AG08396 (cell line): ENCODE results near the gene CTNND2.

Experiments used
- DNase-seq: peaks from one replicate; pipeline ENCODE4 v3.0.0; 2012; ENCODE audit warnings: low spot score, mixed read lengths

The CTNND2 gene

GRCh38 chr5:11780641-11781345 lies 123.5 kb downstream of the CTNND2 start:
- no peak for DNase-seq

GRCh38 chr5:11777096-11777495 lies 127.2 kb downstream of the CTNND2 start:
- no peak for DNase-seq

GRCh38 chr5:11770310-11770709 lies 133.9 kb downstream of the CTNND2 start:
- no peak for DNase-seq

DNA sequence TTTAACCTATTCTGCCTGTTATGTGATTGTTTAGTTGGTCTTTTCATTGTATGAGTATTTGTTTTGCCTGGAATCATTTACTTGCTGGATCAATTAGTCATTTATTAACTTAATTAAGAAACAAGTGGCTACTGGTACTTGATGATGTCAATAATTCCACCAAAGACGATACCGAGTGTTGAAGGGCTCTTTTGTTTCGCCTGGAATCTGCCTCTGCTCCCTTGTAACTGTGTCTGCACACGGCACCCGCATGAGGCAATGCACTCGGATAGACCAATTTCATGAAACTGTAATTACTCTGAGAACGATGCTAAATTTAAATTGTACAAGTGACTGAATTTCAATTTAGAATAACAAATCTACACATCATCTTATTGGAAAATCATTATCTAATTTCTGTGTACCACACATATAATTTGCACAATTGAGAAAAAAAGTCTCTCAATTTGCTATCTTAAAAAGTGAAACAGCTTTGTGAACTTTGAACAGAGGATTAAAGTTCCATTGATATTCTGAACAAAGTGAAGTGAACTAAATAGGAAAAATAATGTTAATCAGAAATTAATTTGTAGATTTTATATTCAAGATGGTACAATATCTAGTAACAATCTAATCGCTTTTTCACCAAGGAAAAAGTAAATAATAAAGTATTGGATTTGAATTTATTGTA lies 143.2 kb downstream of the CTNND2 start:
- DNase-seq = no peak

- no peak for DNase-seq
These were observed 145.9 kb downstream of the CTNND2 start for GRCh38 chr5:11758321-11758720.

- DNase-seq = no peak
These were observed 146.6 kb downstream of the CTNND2 start for GRCh38 chr5:11757661-11758060.

GRCh38 chr5:11737010-11737409 lies 167.2 kb downstream of the CTNND2 start:
- no peak for DNase-seq

DNA sequence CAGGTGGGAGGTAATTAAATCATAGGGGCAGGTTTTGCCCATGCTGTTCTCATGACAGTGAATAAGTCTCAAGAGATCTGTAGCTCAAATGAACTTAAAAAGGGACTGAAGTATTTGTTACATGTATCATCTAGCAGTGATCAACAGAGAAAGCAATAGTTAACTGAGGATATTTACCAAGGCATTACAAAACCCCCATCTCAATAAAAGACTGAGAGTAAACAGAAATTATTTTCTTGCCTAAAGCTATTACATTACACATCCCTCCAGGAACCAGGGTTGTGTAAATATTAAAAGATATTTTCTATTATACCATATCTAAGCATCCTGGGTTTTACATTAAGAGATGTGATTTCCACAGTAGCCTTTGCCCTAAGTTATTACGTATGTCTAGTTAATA lies 169.9 kb downstream of the CTNND2 start:
- no peak for DNase-seq

GRCh38 chr5:11733840-11734192 lies 170.4 kb downstream of the CTNND2 start:
- no peak for DNase-seq

DNA sequence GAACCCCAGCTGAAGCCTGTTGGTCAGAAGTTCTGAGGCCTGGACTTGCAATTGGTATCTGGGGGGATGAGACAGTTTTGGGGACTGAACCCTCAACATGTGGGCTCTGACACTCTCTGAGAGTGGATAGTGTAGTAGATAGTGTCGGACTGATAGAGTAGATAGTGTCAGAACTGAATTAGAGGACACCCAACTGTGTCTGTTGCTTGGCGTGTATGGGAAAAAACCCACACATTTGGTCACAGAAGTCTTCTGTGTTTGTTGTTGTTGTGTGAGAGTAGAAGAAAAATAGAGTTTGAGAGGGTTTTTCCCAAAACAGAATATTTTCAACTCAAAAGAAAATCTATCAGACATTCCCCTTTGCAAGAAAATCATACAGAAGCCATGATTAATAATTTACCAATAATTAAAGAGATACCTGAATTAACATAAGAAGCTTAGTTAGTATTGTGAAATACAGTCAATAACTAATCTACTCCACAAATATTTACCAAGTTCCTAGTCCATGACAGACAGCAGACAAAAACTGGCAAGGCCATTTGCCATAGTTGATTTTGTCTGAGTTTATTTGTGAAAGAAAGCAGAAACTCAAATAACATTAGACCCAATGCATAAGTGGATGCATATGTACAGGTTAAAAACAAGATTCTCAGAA lies 170.9 kb downstream of the CTNND2 start:
- no peak for DNase-seq

- no peak for DNase-seq
These were observed 179.3 kb downstream of the CTNND2 start for GRCh38 chr5:11724940-11725339.

DNA sequence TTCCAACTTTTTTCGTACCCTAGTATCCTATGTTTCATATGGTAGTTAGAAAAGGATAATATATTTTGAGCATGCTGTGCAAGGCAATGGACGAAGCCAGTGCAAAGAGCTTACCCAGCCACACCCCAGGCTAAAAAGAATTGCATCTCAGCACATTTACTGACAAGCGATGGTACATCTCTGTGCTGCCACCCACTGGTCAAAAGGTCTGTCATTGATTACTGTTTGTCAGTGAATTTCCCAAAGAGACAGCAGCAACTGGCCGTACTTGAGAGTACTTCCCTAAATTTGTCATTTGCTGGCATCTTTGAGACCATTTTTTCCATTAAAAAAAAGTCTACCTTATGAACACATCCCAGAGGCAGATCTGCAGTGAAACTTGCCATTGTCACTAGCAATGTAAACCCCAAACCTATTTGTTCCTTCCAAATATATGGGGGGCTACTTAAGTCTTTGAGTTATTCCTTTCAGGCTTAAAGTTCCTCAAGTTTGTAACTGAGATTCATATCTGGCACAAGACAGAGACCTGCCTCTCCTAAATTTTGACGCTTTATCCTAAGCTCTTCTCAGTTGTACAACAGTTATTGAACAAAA lies 184.3 kb downstream of the CTNND2 start:
- no peak for DNase-seq

DNA sequence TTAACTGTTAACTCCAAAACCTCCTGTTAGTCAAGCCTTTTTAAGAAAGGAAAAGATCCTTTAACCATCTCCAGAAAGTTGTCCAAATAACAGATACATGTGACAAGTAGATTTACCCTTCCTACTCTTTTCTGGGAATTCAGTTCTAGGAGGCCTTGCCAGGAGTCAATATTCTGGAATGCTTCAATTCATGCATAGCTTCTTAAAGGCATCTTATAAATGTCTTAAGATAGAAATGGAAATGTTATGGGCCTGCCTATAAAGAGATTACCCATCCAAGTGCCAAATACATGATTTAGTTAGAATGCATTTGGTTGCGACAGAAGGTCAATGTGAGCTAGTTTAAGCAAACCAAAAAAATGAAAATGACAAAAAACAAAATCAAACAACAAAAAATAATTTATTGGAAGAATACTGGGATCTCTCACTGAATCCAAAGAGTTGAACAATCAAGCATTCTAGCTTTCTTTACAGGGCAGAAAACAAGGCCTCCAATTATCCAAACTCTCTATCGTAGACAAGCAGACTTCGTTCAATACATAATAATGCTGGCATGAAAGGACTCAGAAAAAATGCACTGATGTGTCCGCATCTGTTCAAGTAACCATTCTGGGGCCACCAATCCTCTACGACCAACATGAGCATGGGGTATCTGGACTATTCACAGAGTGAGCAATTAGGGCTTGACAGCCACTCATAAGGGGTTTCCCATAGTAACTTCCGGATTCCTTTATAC lies 188.6 kb downstream of the CTNND2 start:
- no peak for DNase-seq

DNA sequence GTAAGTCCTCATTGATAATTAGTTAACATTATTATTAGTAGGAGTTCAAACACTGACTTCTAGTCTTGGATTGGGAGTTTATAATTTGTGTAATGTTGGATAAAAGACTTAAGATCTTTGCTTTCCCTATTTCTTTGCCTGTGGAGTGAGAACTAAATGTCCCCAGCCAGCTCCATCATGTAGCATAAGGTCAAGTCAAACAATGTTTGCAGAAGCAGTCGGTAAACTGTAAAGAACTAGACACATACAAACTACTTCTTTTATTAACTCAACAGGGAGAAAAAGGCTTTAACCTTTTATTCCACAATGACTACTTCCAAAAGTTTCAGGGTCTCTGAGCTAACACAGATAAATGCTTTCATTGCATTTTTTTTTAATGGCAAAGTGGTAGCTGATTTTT lies 192.3 kb downstream of the CTNND2 start:
- DNase-seq = no peak

DNA sequence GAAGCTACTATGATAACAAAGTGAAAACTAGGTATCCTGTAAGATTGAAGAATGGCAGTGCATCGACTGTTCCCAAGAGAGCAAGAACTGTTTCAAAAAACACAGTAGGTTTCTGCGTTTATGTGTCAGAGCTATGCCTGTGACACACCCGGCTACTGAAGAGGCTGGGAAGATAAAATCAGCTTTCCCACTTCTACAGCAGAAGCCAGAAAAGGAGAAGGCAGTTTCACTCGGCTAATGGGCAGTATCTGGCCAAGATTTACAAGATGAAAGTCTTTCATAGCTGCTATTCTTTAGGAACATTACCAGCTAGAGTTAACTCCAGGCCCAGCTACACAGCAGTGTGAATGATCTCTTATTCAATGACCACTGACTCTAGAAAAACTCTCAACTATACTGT lies 195.2 kb downstream of the CTNND2 start:
- no peak for DNase-seq

- no peak for DNase-seq
These were observed 199.3 kb downstream of the CTNND2 start for GRCh38 chr5:11704916-11705315.

DNA sequence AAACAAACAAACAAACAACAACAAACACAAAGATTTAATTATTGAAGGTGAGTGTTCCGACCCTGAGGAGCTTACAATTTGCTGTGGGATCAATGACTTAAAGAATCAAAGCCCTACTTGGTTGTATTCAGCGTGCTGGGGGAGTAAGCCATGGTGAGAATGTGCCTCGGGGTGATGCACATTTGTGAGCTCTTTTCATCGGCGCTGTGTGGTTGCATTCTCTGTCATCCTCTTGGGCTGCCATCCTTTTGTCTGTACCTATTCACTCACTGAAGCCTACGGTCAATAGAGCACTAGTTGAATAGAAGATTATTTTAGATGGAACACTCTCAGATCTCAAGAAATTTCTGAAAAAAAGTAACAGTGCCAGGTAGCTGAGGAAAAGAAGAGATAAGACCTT lies 203.9 kb downstream of the CTNND2 start:
- DNase-seq = no peak

DNA sequence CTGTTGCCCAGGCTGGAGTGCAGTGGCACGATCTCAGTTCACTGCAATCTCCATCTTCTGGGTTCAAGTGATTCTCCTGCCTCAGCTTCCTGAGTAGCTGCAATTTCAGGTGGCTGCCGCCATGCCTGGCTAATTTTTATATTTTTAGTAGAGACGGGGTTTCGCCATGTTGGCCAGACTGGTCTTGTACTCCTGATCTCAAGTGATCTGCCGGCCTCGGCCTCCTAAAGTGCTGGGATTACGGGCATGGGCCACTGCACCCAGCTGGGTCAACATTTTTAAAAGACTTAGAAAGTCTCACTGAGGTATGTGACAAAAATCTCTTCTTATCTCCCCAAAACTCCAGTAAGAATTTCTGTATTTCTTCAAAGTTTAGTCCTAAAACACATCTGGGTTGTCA lies 211.6 kb downstream of the CTNND2 start:
- no peak for DNase-seq

DNA sequence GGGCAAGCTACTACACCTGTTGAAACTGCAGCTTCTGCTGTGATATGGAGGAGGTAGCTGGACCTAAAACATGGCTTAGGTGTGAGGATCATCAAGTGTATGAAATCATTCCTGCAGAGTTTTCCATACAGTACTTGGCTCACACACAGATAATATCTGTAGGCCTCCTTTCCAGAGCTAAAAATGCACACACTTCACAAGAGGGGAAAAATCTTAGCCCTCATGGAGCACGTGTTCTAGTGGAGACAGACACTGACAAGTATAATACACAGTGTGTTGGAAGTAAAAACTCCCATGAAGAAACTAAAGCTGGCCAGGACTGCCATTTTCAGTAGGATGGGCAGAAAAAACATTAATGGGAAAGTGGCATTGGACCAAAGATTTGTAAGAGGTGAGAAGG lies 216.7 kb downstream of the CTNND2 start:
- no peak for DNase-seq

GRCh38 chr5:11684607-11685006 lies 219.6 kb downstream of the CTNND2 start:
- no peak for DNase-seq

DNA sequence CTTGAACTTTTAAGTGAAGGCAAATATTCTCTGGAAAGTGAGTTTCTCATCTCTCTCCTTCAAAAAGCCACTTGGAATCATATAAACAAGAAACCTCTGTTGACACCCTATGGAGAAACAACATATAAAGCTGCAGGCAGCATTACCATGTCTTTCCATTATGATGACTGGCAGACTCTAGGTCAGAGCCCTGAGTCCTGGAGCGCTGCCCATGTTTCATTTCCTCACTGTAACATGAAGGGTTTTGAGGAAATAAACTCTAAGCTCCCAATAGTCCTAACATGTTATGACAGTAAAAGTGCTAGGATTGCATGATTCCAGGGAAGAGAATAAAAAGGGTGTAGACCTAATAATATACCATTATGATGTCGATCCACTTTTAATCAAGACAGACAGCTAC lies 220.6 kb downstream of the CTNND2 start:
- DNase-seq = no peak

DNA sequence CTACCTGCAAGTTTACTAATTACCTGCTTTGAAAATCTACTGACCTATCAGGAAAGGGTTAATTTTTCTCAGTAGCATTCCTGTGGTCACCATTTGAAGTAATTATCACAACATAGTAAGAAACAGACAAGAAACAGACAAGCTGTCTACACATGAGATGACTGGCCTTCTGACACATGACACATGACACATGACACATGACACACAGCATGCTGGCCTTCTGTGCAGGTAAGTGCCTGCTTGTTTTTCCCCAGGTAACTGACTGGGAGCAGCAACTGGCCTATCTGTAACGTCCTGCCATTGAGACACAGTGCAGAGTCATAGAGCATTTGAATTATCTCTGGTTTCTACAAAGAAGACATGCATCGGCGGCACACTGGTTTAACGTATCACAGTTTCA lies 222.4 kb downstream of the CTNND2 start:
- DNase-seq = no peak
